H9 (cell line): ENCODE data around the gene STAB1. TPM values are rescaled to one million over a fixed set of nuclear protein-coding genes. Genes with fewer than 3 reads are reported as not detected.

Experiments
- DNase-seq: peaks from one replicate; pipeline ENCODE4 v3.0.0-alpha.2; 2017
- H2AFZ ChIP-seq: one replicate; pipeline ENCODE4 v1.6.1; 2013; ENCODE audit warnings: mild to moderate bottlenecking, low read length, control low read depth, moderate library complexity
- H2AK5ac ChIP-seq: 2 replicates; pipeline ENCODE4 v1.6.1; 2013; ENCODE audit warnings: low read length, control low read depth, mixed read lengths; ENCODE audit not compliant: insufficient read length
- H2BK120ac ChIP-seq: one replicate; pipeline ENCODE4 v1.6.1; 2013; ENCODE audit warnings: low read depth, mild to moderate bottlenecking, low read length, control low read depth, inconsistent platforms; ENCODE audit not compliant: poor library complexity, severe bottlenecking
- H2BK12ac ChIP-seq: 2 replicates; pipeline ENCODE4 v1.6.1; 2013; ENCODE audit warnings: low read length, control low read depth, mixed read lengths, low read depth; ENCODE audit not compliant: insufficient read length
- H2BK15ac ChIP-seq: 2 replicates; pipeline ENCODE4 v1.6.1; 2013; ENCODE audit warnings: low read depth, low read length, control low read depth
- H2BK20ac ChIP-seq: one replicate; pipeline ENCODE4 v1.6.1; 2013; ENCODE audit warnings: low read depth, mild to moderate bottlenecking, low read length, control low read depth, inconsistent platforms; ENCODE audit not compliant: poor library complexity, severe bottlenecking
- H2BK5ac ChIP-seq: 2 replicates; pipeline ENCODE4 v1.6.1; 2013; ENCODE audit warnings: low read length, control low read depth, mixed read lengths; ENCODE audit not compliant: insufficient read length
- H3K14ac ChIP-seq: 2 replicates; pipeline ENCODE4 v1.6.1; 2013; ENCODE audit warnings: low read length, control low read depth; ENCODE audit not compliant: insufficient read depth
- H3K18ac ChIP-seq: 2 replicates; pipeline ENCODE4 v1.6.1; 2013; ENCODE audit warnings: low read depth, mild to moderate bottlenecking, mixed read lengths, low read length, control low read depth; ENCODE audit not compliant: insufficient read length
- H3K23ac ChIP-seq: 2 replicates; pipeline ENCODE4 v1.6.1; 2013; ENCODE audit warnings: low read length, control low read depth, mixed read lengths, low read depth; ENCODE audit not compliant: insufficient read length
- H3K23me2 ChIP-seq: 2 replicates; pipeline ENCODE4 v1.6.1; 2013; ENCODE audit warnings: low read depth, mild to moderate bottlenecking, mixed read lengths, low read length, control low read depth; ENCODE audit not compliant: insufficient read length, poor library complexity, severe bottlenecking
- H3K27ac ChIP-seq: 2 replicates; pipeline ENCODE4 v1.5.1; 2013; ENCODE audit warnings: low read length, control low read depth, mixed read lengths, low read depth; ENCODE audit not compliant: insufficient read length
- H3K27me3 ChIP-seq: 2 replicates; pipeline ENCODE4 v1.6.1; 2013; ENCODE audit warnings: low read length, control low read depth, inconsistent platforms; ENCODE audit not compliant: insufficient read depth
- H3K4ac ChIP-seq: 2 replicates; pipeline ENCODE4 v1.6.1; 2013; ENCODE audit warnings: low read depth, mild to moderate bottlenecking, control low read depth, inconsistent platforms, low read length, moderate library complexity
- H3K4me1 ChIP-seq: 2 replicates; pipeline ENCODE4 v1.6.1; 2013; ENCODE audit warnings: low read length, control low read depth, inconsistent platforms; ENCODE audit not compliant: insufficient read depth
- H3K4me2 ChIP-seq: 2 replicates; pipeline ENCODE4 v1.6.1; 2013; ENCODE audit warnings: low read length, control low read depth, mixed read lengths; ENCODE audit not compliant: insufficient read length, insufficient read depth
- H3K56ac ChIP-seq: 2 replicates; pipeline ENCODE4 v1.6.1; 2013; ENCODE audit warnings: low read depth, mild to moderate bottlenecking, mixed read lengths, low read length, control low read depth; ENCODE audit not compliant: insufficient read length
- H3K79me1 ChIP-seq: 2 replicates; pipeline ENCODE4 v1.6.1; 2013; ENCODE audit warnings: low read depth, mild to moderate bottlenecking, moderate library complexity, low read length, control low read depth, inconsistent platforms; ENCODE audit not compliant: insufficient read depth, poor library complexity, severe bottlenecking
- H3K79me2 ChIP-seq: 2 replicates; pipeline ENCODE4 v1.6.1; 2013; ENCODE audit warnings: low read length, control low read depth, inconsistent platforms; ENCODE audit not compliant: insufficient read depth
- H3K9ac ChIP-seq: 2 replicates; pipeline ENCODE4 v1.6.1; 2013; ENCODE audit warnings: low read length, control low read depth, mixed read lengths; ENCODE audit not compliant: insufficient read length; ENCODE audit errors: extremely low read depth
- H3K9me3 ChIP-seq: one replicate; pipeline ENCODE4 v1.6.1; 2013; ENCODE audit warnings: low read depth, low read length, inconsistent platforms; ENCODE audit not compliant: control insufficient read depth
- H3T11ph ChIP-seq: one replicate; pipeline ENCODE4 v1.6.1; 2013; ENCODE audit warnings: mild to moderate bottlenecking, low read length, control low read depth, inconsistent platforms
- H4K20me1 ChIP-seq: one replicate; pipeline ENCODE4 v1.6.1; 2013; ENCODE audit not compliant: control insufficient read depth, insufficient read length, insufficient read depth
- H4K5ac ChIP-seq: 2 replicates; pipeline ENCODE4 v1.6.1; 2013; ENCODE audit warnings: low read depth, mild to moderate bottlenecking, mixed read lengths, low read length, control low read depth; ENCODE audit not compliant: insufficient read length
- H4K8ac ChIP-seq: replicated peaks from 2 replicates; pipeline ENCODE4 v1.6.1; 2013; ENCODE audit warnings: low read length, control low read depth, mixed read lengths, low read depth; ENCODE audit not compliant: insufficient read length
- H4K91ac ChIP-seq: 2 replicates; pipeline ENCODE4 v1.6.1; 2013; ENCODE audit warnings: low read depth, mild to moderate bottlenecking, moderate library complexity, mixed read lengths, low read length, control low read depth; ENCODE audit not compliant: insufficient read length
- H3K27ac Mint-ChIP-seq, 3 experiments: 2 replicates in 2 of 3; 3 replicates in 1 of 3; pipeline ENCODE4 v1.8.0; 2020 to 2021; ENCODE audit warnings: mixed read lengths in 3 of 3, mild to moderate bottlenecking in 1 of 3, moderate library complexity in 1 of 3
- H3K27me3 Mint-ChIP-seq: 2 replicates; pipeline ENCODE4 v1.8.0; 2021; ENCODE audit warnings: low read depth, mild to moderate bottlenecking, moderate library complexity, mixed read lengths
- H3K36me3 Mint-ChIP-seq, 3 experiments: 2 replicates in 2 of 3; 3 replicates in 1 of 3; pipeline ENCODE4 v1.8.0; 2020 to 2021; ENCODE audit warnings: low read depth in 3 of 3, mixed read lengths in 3 of 3; ENCODE audit not compliant: insufficient read depth in 1 of 3
- H3K4me1 Mint-ChIP-seq, 2 experiments: 2 replicates each; pipeline ENCODE4 v1.8.0; 2020; ENCODE audit warnings: mixed read lengths in 2 of 2
- H3K4me3 Mint-ChIP-seq, 2 experiments: 2 replicates in 1 of 2; 3 replicates in 1 of 2; pipeline ENCODE4 v1.8.0; 2020 to 2021; ENCODE audit warnings: mild to moderate bottlenecking in 2 of 2, mixed read lengths in 2 of 2, moderate library complexity in 1 of 2
- H3K9me3 Mint-ChIP-seq, 2 experiments: 2 replicates in 1 of 2; 3 replicates in 1 of 2; pipeline ENCODE4 v1.8.0; 2020; ENCODE audit warnings: mild to moderate bottlenecking in 2 of 2, mixed read lengths in 2 of 2, moderate library complexity in 1 of 2
- WGBS: extraction: QIAGEN DNeasy Blood & Tissue Kit; methylation state at CpG from one replicate; pipeline ENCODE4 v1.1.7; 2013; ENCODE audit warnings: missing lambda C conversion rate, low lambda C conversion rate, mixed read lengths; ENCODE audit not compliant: insufficient read length; ENCODE audit errors: extremely low coverage; 5-methylcytosine and 5-hydroxymethylcytosine counted together
- total RNA-seq: library from RNA; stranded (reverse); gene quantifications from 2 replicates; pipeline ENCODE4 v1.2.1, GENCODE V29; 2021
- TF ChIP-seq, protein P1 (sequence below): fragments of 200-600 bp; sonication (generic); conservative IDR thresholded peaks from 3 replicates; pipeline ENCODE4 v1.8.0; 2021; ENCODE audit warnings: antibody characterized with exemption, mild to moderate bottlenecking

STAB1 gene
- total RNA-seq, 1 experiment from 2014 or later = 1.5 TPM

DNA sequence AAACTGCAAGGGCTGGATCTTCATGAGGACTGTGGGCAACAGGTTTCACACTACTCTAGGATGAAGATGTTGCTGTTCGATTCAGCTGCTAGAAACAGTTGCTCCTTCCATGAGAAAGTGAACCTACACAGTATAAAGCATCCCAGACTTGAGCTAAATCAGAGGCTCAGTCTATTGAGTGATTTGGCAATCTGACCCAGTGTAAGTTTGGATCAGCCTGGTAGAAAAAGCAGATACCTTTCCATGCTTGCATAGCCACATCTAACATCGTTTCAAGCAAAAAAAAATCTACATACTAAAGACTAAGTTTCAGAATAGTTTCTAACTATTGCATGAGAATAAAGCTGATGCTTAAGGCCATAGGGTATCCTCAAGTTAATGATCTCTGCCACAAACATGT lies 45.9 kb downstream of the STAB1 start:
- Histone ChIP-seq H3K4me2 (no peak overlapping the region), H3K23me2 (peaks cover 9% of the 10 kb centered on the region), H2BK12ac (no peak overlapping the region), H2BK5ac (no peak overlapping the region), H3K4ac (no peak overlapping the region), H3K4me1 (peaks cover 6% of the 10 kb centered on the region), H3K56ac (no peak overlapping the region), H3K23ac (no peak overlapping the region), H4K5ac (no peak overlapping the region), H3K79me2 (peaks cover 12% of the 10 kb centered on the region; the same call in 1 of the 2 replicates), H2BK120ac (no peak overlapping the region), H2BK15ac (no peak overlapping the region), H3K79me1 (peaks cover 6% of the 10 kb centered on the region), H2BK20ac (no peak overlapping the region), H4K8ac (no peak overlapping the region), H3K27me3 (no peaks in the 10 kb centered on the region), H2AK5ac (no peak overlapping the region), H3K14ac (no peak overlapping the region), H3K9me3 (no peaks in the 10 kb centered on the region), H3T11ph (no peak overlapping the region), H4K20me1 (no peaks in the 10 kb centered on the region), H3K9ac (no peak overlapping the region), H3K18ac (no peak overlapping the region), H4K91ac (no peak overlapping the region), H3K27ac (no peak overlapping the region), H2AFZ (no peak overlapping the region)
- TF ChIP-seq, protein P1, sequence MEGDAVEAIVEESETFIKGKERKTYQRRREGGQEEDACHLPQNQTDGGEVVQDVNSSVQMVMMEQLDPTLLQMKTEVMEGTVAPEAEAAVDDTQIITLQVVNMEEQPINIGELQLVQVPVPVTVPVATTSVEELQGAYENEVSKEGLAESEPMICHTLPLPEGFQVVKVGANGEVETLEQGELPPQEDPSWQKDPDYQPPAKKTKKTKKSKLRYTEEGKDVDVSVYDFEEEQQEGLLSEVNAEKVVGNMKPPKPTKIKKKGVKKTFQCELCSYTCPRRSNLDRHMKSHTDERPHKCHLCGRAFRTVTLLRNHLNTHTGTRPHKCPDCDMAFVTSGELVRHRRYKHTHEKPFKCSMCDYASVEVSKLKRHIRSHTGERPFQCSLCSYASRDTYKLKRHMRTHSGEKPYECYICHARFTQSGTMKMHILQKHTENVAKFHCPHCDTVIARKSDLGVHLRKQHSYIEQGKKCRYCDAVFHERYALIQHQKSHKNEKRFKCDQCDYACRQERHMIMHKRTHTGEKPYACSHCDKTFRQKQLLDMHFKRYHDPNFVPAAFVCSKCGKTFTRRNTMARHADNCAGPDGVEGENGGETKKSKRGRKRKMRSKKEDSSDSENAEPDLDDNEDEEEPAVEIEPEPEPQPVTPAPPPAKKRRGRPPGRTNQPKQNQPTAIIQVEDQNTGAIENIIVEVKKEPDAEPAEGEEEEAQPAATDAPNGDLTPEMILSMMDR = no peak
- no peaks in the 10 kb centered on the region for H3K9me3 Mint-ChIP-seq
- no peaks in the 10 kb centered on the region for H3K27me3 Mint-ChIP-seq
- WGBS = no CpG with 5 or more reads among the region's 2 CpGs
- no peak overlapping the region for H3K27ac Mint-ChIP-seq
- H3K4me1 Mint-ChIP-seq = peaks cover 23 to 28% of the 10 kb centered on the region in 2 experiments
- peaks cover 17 to 51% (median 27%) of the 10 kb centered on the region in 3 experiments for H3K36me3 Mint-ChIP-seq
- DNase-seq = no peak
- H3K4me3 Mint-ChIP-seq = no peak overlapping the region
